Measurements from ENCODE around the gene CAPG.
"Not testable (repeated sequence)": the region's sequence is repeated elsewhere in the genome, so short reads cannot be mapped to it uniquely, and the experiment has no call there.

CAPG gene

GRCh38 chr2:85419009-85419675, 9.0 kb upstream of the CAPG start:
- DNase-seq: no peak

- DNase-seq: peak; percentile 79
These were observed 8.2 kb upstream of the CAPG start, which contains the start of gene SH2D6 for GRCh38 chr2:85418132-85419008. SH2D6 (plus strand) TSS chr2:85418714; CDS start chr2:85429466, 10,752 bp downstream.

GRCh38 chr2:85415980-85416650, 5.9 kb upstream of the CAPG start:
- DNase-seq: no peak

- DNase-seq: no peak
These were observed 4.8 kb upstream of the CAPG start for GRCh38 chr2:85414761-85415553.

- DNase-seq: not testable (repeated sequence)
These were observed 4.2 kb upstream of the CAPG start for GRCh38 chr2:85414421-85414759.

- DNase-seq: peak; percentile 38
These were observed 3.6 kb upstream of the CAPG start for GRCh38 chr2:85413592-85414420.

- no peak for DNase-seq
These were observed 1.2 kb upstream of the CAPG start for GRCh38 chr2:85411405-85411748.

- no peak for DNase-seq
These were observed 628 bp upstream of the CAPG start for GRCh38 chr2:85410584-85411404.

- peak; percentile 70 for DNase-seq
These were observed 4.7 kb downstream of the CAPG start for GRCh38 chr2:85405201-85406059.

- DNase-seq: no peak
These were observed 8.3 kb downstream of the CAPG start for GRCh38 chr2:85401844-85402243.

GRCh38 chr2:85401464-85401805, 8.7 kb downstream of the CAPG start:
- no peak for DNase-seq

GRCh38 chr2:85400541-85401463, 9.4 kb downstream of the CAPG start:
- no peak for DNase-seq

- no peak for DNase-seq
These were observed 10.1 kb downstream of the CAPG start for GRCh38 chr2:85400023-85400422.

GRCh38 chr2:85399183-85399455, 11.0 kb downstream of the CAPG start:
- DNase-seq: no peak

GRCh38 chr2:85398426-85399182, 11.6 kb downstream of the CAPG start:
- no peak for DNase-seq

GRCh38 chr2:85397925-85398331, 12.2 kb downstream of the CAPG start:
- no peak for DNase-seq

- DNase-seq: no peak
These were observed 13.4 kb downstream of the CAPG start for GRCh38 chr2:85396531-85397470.

Measured in CD4-positive, alpha-beta T cell treated with Interferon gamma for 1 hour (primary cell).